Inflammatory macrophage treated with lipopolysaccharide for 4 hours (primary cell): Measurements from ENCODE around the gene EPN2.

Experiments
- DNase-seq: peaks from one replicate; pipeline ENCODE4 v3.0.0-alpha.2; 2020

EPN2 gene

GRCh38 chr17:19384723-19385391, 147.7 kb downstream of the EPN2 start:
- no peak for DNase-seq

- no peak for DNase-seq
Measured at GRCh38 chr17:19385521-19385983, 148.4 kb downstream of the EPN2 start.
